GM18867 (cell line): ENCODE data around the gene GPR107.

Experiments
- ATAC-seq: cut with Tn5 transposase; IDR thresholded peaks from one replicate; pipeline ENCODE4 v1.9.1; 2021; ENCODE audit warnings: mild to moderate bottlenecking, moderate library complexity; ENCODE audit not compliant: unreplicated experiment

Gene GPR107

GRCh38 chr9:130128733-130129431 is 75.2 kb downstream of the GPR107 start:
- ATAC-seq: peak; percentile 53

GRCh38 chr9:130129432-130130061 is 75.8 kb downstream of the GPR107 start:
- ATAC-seq: no peak

- ATAC-seq: no peak
These were observed 79.0 kb downstream of the GPR107 start for GRCh38 chr9:130132746-130133145.

- ATAC-seq: no peak
These were observed 83.5 kb downstream of the GPR107 start for GRCh38 chr9:130137081-130137640.

- no peak for ATAC-seq
These were observed 84.0 kb downstream of the GPR107 start for GRCh38 chr9:130137641-130138081.

- no peak for ATAC-seq
These were observed 84.5 kb downstream of the GPR107 start for GRCh38 chr9:130138171-130138653.

GRCh38 chr9:130138791-130139190 is 85.1 kb downstream of the GPR107 start:
- ATAC-seq: no peak

- ATAC-seq: no peak
These were observed 85.5 kb downstream of the GPR107 start for GRCh38 chr9:130139251-130139650.

GRCh38 chr9:130140706-130141105 is 87.0 kb downstream of the GPR107 start:
- no peak for ATAC-seq

GRCh38 chr9:130142056-130142455 is 88.3 kb downstream of the GPR107 start:
- ATAC-seq: no peak

GRCh38 chr9:130142641-130143040 is 88.9 kb downstream of the GPR107 start:
- no peak for ATAC-seq

- ATAC-seq: no peak
These were observed 89.7 kb downstream of the GPR107 start for GRCh38 chr9:130143279-130143893.

- ATAC-seq: no peak
These were observed 90.3 kb downstream of the GPR107 start for GRCh38 chr9:130143958-130144366.

- ATAC-seq: no peak
These were observed 91.0 kb downstream of the GPR107 start for GRCh38 chr9:130144703-130145102.

GRCh38 chr9:130145658-130146057 is 92.0 kb downstream of the GPR107 start:
- no peak for ATAC-seq

GRCh38 chr9:130147198-130147597 is 93.5 kb downstream of the GPR107 start:
- ATAC-seq: no peak

- no peak for ATAC-seq
These were observed 94.2 kb downstream of the GPR107 start for GRCh38 chr9:130147910-130148309.

GRCh38 chr9:130149031-130149430 is 95.3 kb downstream of the GPR107 start:
- no peak for ATAC-seq

- no peak for ATAC-seq
These were observed 96.1 kb downstream of the GPR107 start for GRCh38 chr9:130149654-130150286.

- no peak for ATAC-seq
These were observed 97.2 kb downstream of the GPR107 start for GRCh38 chr9:130150779-130151382.

GRCh38 chr9:130154816-130155215 is 101.1 kb downstream of the GPR107 start:
- ATAC-seq: no peak
